ENCODE data around the gene PPT2. TPM values are rescaled to one million over a fixed set of nuclear protein-coding genes. Genes with fewer than 3 reads are reported as not detected.

The PPT2 gene
- polyA plus RNA-seq, 1 donor from 2014 or later: 330 TPM

GRCh38 chr6:32170294-32170693, 16.4 kb downstream of the PPT2 start:
- Histone ChIP-seq H3K9me2 (ENCODE audit: insufficient read depth, low read length) (no peaks in the 10 kb centered on the region), H2AFZ (ENCODE audit: low read depth, low read length) (no peak overlapping the region), H3K9me3 (ENCODE audit: low read length) (no peaks in the 10 kb centered on the region), H3K9ac (ENCODE audit: low read length) (no peak overlapping the region), H3K4me2 (ENCODE audit: low read length) (no peak overlapping the region), H3K79me2 (replicated peaks; ENCODE audit: insufficient read depth, low read length) (peaks cover 26% of the 10 kb centered on the region), H3K27me3 (ENCODE audit: insufficient read depth, low read depth, low read length) (no peaks in the 10 kb centered on the region), H3F3A (ENCODE audit: insufficient read depth, low read length, poor library complexity, severe bottlenecking) (no peaks in the 10 kb centered on the region), H3K4me3 (ENCODE audit: low read length) (no peak overlapping the region), H3K36me3 (ENCODE audit: insufficient read depth, low read length) (no peaks in the 10 kb centered on the region), H3K27ac (ENCODE audit: low read length) (no peak overlapping the region), H4K20me1 (ENCODE audit: insufficient read depth) (no peaks in the 10 kb centered on the region)
- no peak for TF ChIP-seq EP300 (conservative IDR thresholded peaks at IDR 0.05; ENCODE audit: poor library complexity, severe bottlenecking)
- TF ChIP-seq SMC3 (conservative IDR thresholded peaks at IDR 0.05; ENCODE audit: poor library complexity): no peak
- no peak for TF ChIP-seq POLR2AphosphoS5 (IDR thresholded peaks at IDR 0.05)
- TF ChIP-seq RAD21 (conservative IDR thresholded peaks at IDR 0.05): no peak
- TF ChIP-seq CTCF (IDR thresholded peaks at IDR 0.05; ENCODE audit: poor library complexity, severe bottlenecking): no peak
- no peak for TF ChIP-seq TAF1 (IDR thresholded peaks at IDR 0.05; ENCODE audit: low read depth)
- no peak for TF ChIP-seq MXI1 (conservative IDR thresholded peaks at IDR 0.05; ENCODE audit: poor library complexity, severe bottlenecking)
- TF ChIP-seq REST (IDR thresholded peaks at IDR 0.05; ENCODE audit: borderline replicate concordance): no peak
- TF ChIP-seq EZH2 (IDR thresholded peaks at IDR 0.05; ENCODE audit: borderline replicate concordance, insufficient read depth, low read length, poor library complexity, severe bottlenecking): no peak

- H3K27ac ChIP-seq (ENCODE audit: low read length): no peak overlapping the region
- no peak overlapping the region for H3K9ac ChIP-seq (ENCODE audit: low read length)
- H3K36me3 ChIP-seq (ENCODE audit: insufficient read depth, low read length): no peaks in the 10 kb centered on the region
- H3F3A ChIP-seq (ENCODE audit: insufficient read depth, low read length, poor library complexity, severe bottlenecking): no peaks in the 10 kb centered on the region
- no peaks in the 10 kb centered on the region for H4K20me1 ChIP-seq (ENCODE audit: insufficient read depth)
- H3K79me2 ChIP-seq (replicated peaks; ENCODE audit: insufficient read depth, low read length): peaks cover 32% of the 10 kb centered on the region
- no peak overlapping the region for H3K4me2 ChIP-seq (ENCODE audit: low read length)
- no peak overlapping the region for H2AFZ ChIP-seq (ENCODE audit: low read depth, low read length)
- TF ChIP-seq TAF1 (IDR thresholded peaks at IDR 0.05; ENCODE audit: low read depth) (no peak), SMC3 (conservative IDR thresholded peaks at IDR 0.05; ENCODE audit: poor library complexity) (no peak), EP300 (conservative IDR thresholded peaks at IDR 0.05; ENCODE audit: poor library complexity, severe bottlenecking) (no peak), CTCF (IDR thresholded peaks at IDR 0.05; ENCODE audit: poor library complexity, severe bottlenecking) (no peak), EZH2 (IDR thresholded peaks at IDR 0.05; ENCODE audit: borderline replicate concordance, insufficient read depth, low read length, poor library complexity, severe bottlenecking) (no peak), POLR2AphosphoS5 (IDR thresholded peaks at IDR 0.05) (no peak), MXI1 (conservative IDR thresholded peaks at IDR 0.05; ENCODE audit: poor library complexity, severe bottlenecking) (no peak), RAD21 (conservative IDR thresholded peaks at IDR 0.05) (no peak)
- no peak overlapping the region for H3K4me3 ChIP-seq (ENCODE audit: low read length)
- H3K9me2 ChIP-seq (ENCODE audit: insufficient read depth, low read length): no peaks in the 10 kb centered on the region
- no peaks in the 10 kb centered on the region for H3K9me3 ChIP-seq (ENCODE audit: low read length)
- H3K27me3 ChIP-seq (ENCODE audit: insufficient read depth, low read depth, low read length): no peaks in the 10 kb centered on the region
These were observed 17.3 kb downstream of the PPT2 start for GRCh38 chr6:32171234-32171633.

Measured in neural cell (in vitro differentiated cells).